ENCODE data around the gene ZNF91.

The ZNF91 gene

DNA sequence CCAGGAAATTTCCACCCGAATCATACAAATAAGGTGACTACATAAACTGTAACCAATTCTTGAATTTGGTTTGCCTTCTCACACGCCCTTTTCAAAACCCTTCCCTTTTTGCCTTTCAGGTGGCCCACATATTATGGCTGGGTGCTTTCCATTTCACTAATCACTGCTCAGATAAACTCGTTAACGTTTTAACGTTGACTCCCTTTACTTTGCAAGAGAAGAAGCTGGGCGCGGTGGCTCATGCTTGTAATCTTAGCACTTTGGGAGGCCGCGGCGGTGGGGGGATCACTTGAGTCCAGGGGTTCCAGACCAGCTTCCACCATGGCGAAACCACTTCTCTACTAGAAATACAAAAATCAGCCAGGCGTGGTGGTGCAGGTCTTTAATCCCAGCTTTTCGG, 19.8 kb upstream of the ZNF91 start:
- TF ChIP-seq FOXP2 (optimal IDR thresholded peaks at IDR 0.05; ENCODE audit: borderline replicate concordance, extremely low read depth, extremely low read length, insufficient read depth) (no peak), POLR2AphosphoS5 (IDR thresholded peaks at IDR 0.05; ENCODE audit: low read depth, low read length) (no peak), SIN3A (IDR thresholded peaks at IDR 0.05; ENCODE audit: borderline replicate concordance, insufficient read depth, low read length) (no peak), TAF1 (IDR thresholded peaks at IDR 0.05; ENCODE audit: borderline replicate concordance, insufficient read depth, low read length) (no peak), REST (IDR thresholded peaks at IDR 0.05; ENCODE audit: insufficient read depth in 1 of 2, low read depth in 2 of 2, low read length in 2 of 2) (no peak)

- TF ChIP-seq SIN3A (IDR thresholded peaks at IDR 0.05; ENCODE audit: borderline replicate concordance, insufficient read depth, low read length) (no peak), FOXP2 (optimal IDR thresholded peaks at IDR 0.05; ENCODE audit: borderline replicate concordance, extremely low read depth, extremely low read length, insufficient read depth) (no peak), TAF1 (IDR thresholded peaks at IDR 0.05; ENCODE audit: borderline replicate concordance, insufficient read depth, low read length) (no peak), REST (IDR thresholded peaks at IDR 0.05; ENCODE audit: insufficient read depth in 1 of 2, low read depth in 2 of 2, low read length in 2 of 2) (no peak), POLR2AphosphoS5 (IDR thresholded peaks at IDR 0.05; ENCODE audit: low read depth, low read length) (no peak)
These were observed 14.9 kb upstream of the ZNF91 start for GRCh38 chr19:23410155-23410554.

GRCh38 chr19:23409392-23410048, 14.2 kb upstream of the ZNF91 start:
- TF ChIP-seq SIN3A (IDR thresholded peaks at IDR 0.05; ENCODE audit: borderline replicate concordance, insufficient read depth, low read length) (no peak), FOXP2 (optimal IDR thresholded peaks at IDR 0.05; ENCODE audit: borderline replicate concordance, extremely low read depth, extremely low read length, insufficient read depth) (no peak), REST (IDR thresholded peaks at IDR 0.05; ENCODE audit: insufficient read depth in 1 of 2, low read depth in 2 of 2, low read length in 2 of 2) (no peak), TAF1 (IDR thresholded peaks at IDR 0.05; ENCODE audit: borderline replicate concordance, insufficient read depth, low read length) (no peak), POLR2AphosphoS5 (IDR thresholded peaks at IDR 0.05; ENCODE audit: low read depth, low read length) (no peak)

- no peak for TF ChIP-seq FOXP2 (optimal IDR thresholded peaks at IDR 0.05; ENCODE audit: borderline replicate concordance, extremely low read depth, extremely low read length, insufficient read depth)
- TF ChIP-seq REST (IDR thresholded peaks at IDR 0.05; ENCODE audit: insufficient read depth in 1 of 2, low read depth in 2 of 2, low read length in 2 of 2) = no peak
- no peak for TF ChIP-seq SIN3A (IDR thresholded peaks at IDR 0.05; ENCODE audit: borderline replicate concordance, insufficient read depth, low read length)
- no peak for TF ChIP-seq TAF1 (IDR thresholded peaks at IDR 0.05; ENCODE audit: borderline replicate concordance, insufficient read depth, low read length)
- TF ChIP-seq POLR2AphosphoS5 (IDR thresholded peaks at IDR 0.05; ENCODE audit: low read depth, low read length) = no peak
These were observed 12.4 kb upstream of the ZNF91 start for GRCh38 chr19:23407616-23408133.

Measured in PFSK-1 (cell line).